GM12878 (cell line): Measurements from ENCODE around the gene EGFR. TPM values are rescaled to one million over a fixed set of nuclear protein-coding genes. Genes with fewer than 3 reads are reported as not detected.

Experiments
- ATAC-seq: fragments of 200-7000 bp; cut with Tn5 transposase; 3 replicates; pipeline ENCODE4 v1.9.1; 2020; ENCODE audit warnings: mild to moderate bottlenecking, moderate library complexity
- BruUV-seq: library from RNA; stranded (reverse); fragments of 400-500 nt; replicated peaks from 2 replicates; lab custom pipeline; 2021; lab: Mats Ljungman, UMichigan
- CTCF ChIA-PET: fragments of 300-600 bp; sonication (Branson Sonifier 250); formaldehyde crosslinking; extraction: SDS; loops from one replicate; lab custom pipeline; 2021; ENCODE audit warnings: inconsistent platforms; lab: Yijun Ruan, JAX
- POLR2A ChIA-PET: fragments of 350-600 bp; formaldehyde crosslinking; extraction: SDS; loops from one replicate; lab custom pipeline; 2021; ENCODE audit warnings: inconsistent platforms; lab: Charles Lee
- RAD21 ChIA-PET: fragments of 300-600 bp; sonication (Branson Sonifier 250); formaldehyde crosslinking; loops from one replicate; lab custom pipeline; 2023; ENCODE audit warnings: antibody characterized with exemption; ENCODE audit not compliant: unreplicated experiment; lab: Charles Lee
- SMC1A ChIA-PET: fragments of 300-600 bp; sonication (Branson Sonifier 250); formaldehyde crosslinking; loops from one replicate; lab custom pipeline; 2023; ENCODE audit not compliant: unreplicated experiment, uncharacterized antibody; lab: Charles Lee
- DNase-seq: peaks from one replicate; pipeline ENCODE4 v3.0.0-alpha.2; 2011; ENCODE audit warnings: low read depth, low spot score
- FAIRE-seq: peaks from 3 replicates; lab custom pipeline; 2011; peaks lifted over from hg19 to GRCh38; lab: Jason Lieb, UNC
- H2AFZ ChIP-seq: 2 replicates; pipeline ENCODE4 v1.6.0; 2011; ENCODE audit warnings: low read depth, low read length, control low read depth; ENCODE audit not compliant: control insufficient read depth
- H3K27ac ChIP-seq: 2 replicates; pipeline ENCODE4 v1.5.1; 2011; ENCODE audit warnings: control low read depth; ENCODE audit not compliant: control insufficient read depth, insufficient read depth
- H3K27me3 ChIP-seq, 2 experiments: replicated peaks in 1 of 2; 2 replicates each; pipeline versions ENCODE4 v1.6.0 to v1.6.1; 2011; ENCODE audit warnings: low read length in 1 of 2; ENCODE audit not compliant: control insufficient read depth in 2 of 2, insufficient read depth in 2 of 2
- H3K36me3 ChIP-seq, 2 experiments: 2 replicates each; pipeline ENCODE4 v1.5.1; 2011; ENCODE audit warnings: low read length in 1 of 2; ENCODE audit not compliant: control insufficient read depth in 2 of 2, insufficient read depth in 2 of 2
- H3K4me1 ChIP-seq: 2 replicates; pipeline ENCODE4 v1.6.1; 2011; ENCODE audit warnings: mild to moderate bottlenecking, low read length, moderate library complexity, mixed read lengths; ENCODE audit not compliant: control insufficient read depth, insufficient read depth
- H3K4me2 ChIP-seq: 2 replicates; pipeline ENCODE4 v1.6.0; 2011; ENCODE audit warnings: control low read depth; ENCODE audit not compliant: control insufficient read depth, insufficient read depth
- H3K4me3 ChIP-seq: fragments of 200-600 bp; sonication (generic); 2 replicates; pipeline ENCODE4 v1.5.1; 2016
- H3K79me2 ChIP-seq: 2 replicates; pipeline ENCODE4 v1.6.0; 2011; ENCODE audit warnings: low read length; ENCODE audit not compliant: control insufficient read depth, insufficient read depth
- H3K9ac ChIP-seq: 2 replicates; pipeline ENCODE4 v1.8.0; 2011; ENCODE audit warnings: low read length, control low read depth, mixed read lengths; ENCODE audit not compliant: control insufficient read depth, insufficient read depth
- H3K9me3 ChIP-seq: replicated peaks from 3 replicates; pipeline ENCODE4 v1.5.1; 2011; ENCODE audit warnings: mild to moderate bottlenecking, low read length; ENCODE audit not compliant: control insufficient read depth, insufficient read depth
- H4K20me1 ChIP-seq: 2 replicates; pipeline ENCODE4 v1.6.0; 2011; ENCODE audit not compliant: control insufficient read depth, insufficient read depth
- CBX5 ChIP-seq: sonication (generic); IDR thresholded peaks from 2 replicates; pipeline ENCODE4 v1.6.1; 2016; ENCODE audit warnings: low read depth, moderate library complexity, mild to moderate bottlenecking, inconsistent platforms
- CREB1 ChIP-seq: IDR thresholded peaks from 2 replicates; pipeline ENCODE4 v1.6.1; 2012; ENCODE audit warnings: low read depth, mild to moderate bottlenecking, inconsistent platforms
- NFYB ChIP-seq: IDR thresholded peaks from 2 replicates; pipeline ENCODE4 v1.6.1; 2011; ENCODE audit warnings: low read depth, mild to moderate bottlenecking, low read length, improper control_type of control experiment, moderate library complexity; ENCODE audit not compliant: insufficient read depth
- RAD21 ChIP-seq: IDR thresholded peaks from 2 replicates; pipeline ENCODE4 v1.6.1; 2011; ENCODE audit warnings: mild to moderate bottlenecking, low read depth, low read length, moderate library complexity; ENCODE audit not compliant: insufficient read depth
- SMAD1 ChIP-seq: fragments of 450-650 bp; IDR thresholded peaks from 2 replicates; pipeline ENCODE4 v1.6.1; 2018; ENCODE audit warnings: mild to moderate bottlenecking, low read depth; ENCODE audit not compliant: partially characterized antibody
- whole genome bisulfite sequencing: methylation state at CpG from one replicate; pipeline ENCODE4 v1.1.6; 2016; ENCODE audit warnings: low lambda C conversion rate; ENCODE audit not compliant: insufficient replicate concordance, insufficient coverage; ENCODE audit errors: missing lambda C conversion rate; 5-methylcytosine and 5-hydroxymethylcytosine counted together
- in situ Hi-C: fragments of 300-500 bp; cut with MboI; formaldehyde crosslinking; loops from 9 replicates; pipeline ENCODE4 v1.14.3; 2018; ENCODE audit warnings: mixed read lengths
- intact Hi-C: fragments of 100-400 bp; cut with micrococcal nuclease; formaldehyde crosslinking; loops from one replicate; pipeline ENCODE4 v1.14.2; 2022; ENCODE audit not compliant: unreplicated experiment
- polyA plus RNA-seq, 11 experiments: library from polyadenylated mRNA; depleted of rRNA in 4 of 11; unstranded in 6 of 11; stranded (reverse) in 5 of 11; fragments of >200 nt; fragmentation: Nextera tagmentation in 4 of 11; fragmentation: Illumina TruSeq in 1 of 11; extraction: Ambion mirVana in 4 of 11; extraction: Trizol in 1 of 11; gene quantifications; 1 replicate in 1 of 11; 2 replicates in 10 of 11; pipeline versions ENCODE4 v1.2.1 to v1.2.3, GENCODE V29; 2011 to 2016; ENCODE audit warnings: inconsistent platforms in 2 of 11, missing spikeins in 2 of 11, low read depth in 1 of 11
- total RNA-seq, 4 experiments: library from RNA; depleted of rRNA in 3 of 4; stranded (reverse); fragments of >200 nt in 3 of 4; fragmentation: Illumina TruSeq in 1 of 4; extraction: Trizol in 1 of 4; gene quantifications; 2 replicates each; pipeline versions ENCODE4 v1.2.1 to v1.2.3, GENCODE V29; 2013 to 2021
- TF ChIP-seq, protein P1 (sequence below): fragments of 450-650 bp; IDR thresholded peaks from 2 replicates; pipeline ENCODE4 v1.6.1; 2018; ENCODE audit warnings: borderline replicate concordance, mild to moderate bottlenecking; ENCODE audit not compliant: partially characterized antibody

Gene EGFR
- total and polyA plus RNA-seq, 10 of the 15 experiments (the other 5 are each of a cell fraction or from before 2014, with no cell fraction given), result 0.01 to 0.31 TPM; not detected in 8

- TF ChIP-seq SMAD1, result no peak
- no peak for TF ChIP-seq CREB1
- TF ChIP-seq CBX5, result no peak
- no peak for TF ChIP-seq RAD21
- TF ChIP-seq, protein P1, sequence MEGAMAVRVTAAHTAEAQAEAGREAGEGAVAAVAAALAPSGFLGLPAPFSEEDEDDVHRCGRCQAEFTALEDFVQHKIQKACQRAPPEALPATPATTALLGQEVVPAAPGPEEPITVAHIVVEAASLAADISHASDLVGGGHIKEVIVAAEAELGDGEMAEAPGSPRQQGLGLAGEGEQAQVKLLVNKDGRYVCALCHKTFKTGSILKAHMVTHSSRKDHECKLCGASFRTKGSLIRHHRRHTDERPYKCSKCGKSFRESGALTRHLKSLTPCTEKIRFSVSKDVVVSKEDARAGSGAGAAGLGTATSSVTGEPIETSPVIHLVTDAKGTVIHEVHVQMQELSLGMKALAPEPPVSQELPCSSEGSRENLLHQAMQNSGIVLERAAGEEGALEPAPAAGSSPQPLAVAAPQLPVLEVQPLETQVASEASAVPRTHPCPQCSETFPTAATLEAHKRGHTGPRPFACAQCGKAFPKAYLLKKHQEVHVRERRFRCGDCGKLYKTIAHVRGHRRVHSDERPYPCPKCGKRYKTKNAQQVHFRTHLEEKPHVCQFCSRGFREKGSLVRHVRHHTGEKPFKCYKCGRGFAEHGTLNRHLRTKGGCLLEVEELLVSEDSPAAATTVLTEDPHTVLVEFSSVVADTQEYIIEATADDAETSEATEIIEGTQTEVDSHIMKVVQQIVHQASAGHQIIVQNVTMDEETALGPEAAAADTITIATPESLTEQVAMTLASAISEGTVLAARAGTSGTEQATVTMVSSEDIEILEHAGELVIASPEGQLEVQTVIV, result no peak
- TF ChIP-seq NFYB, result no peak
- H3K9me3 ChIP-seq, result no peaks in the 10 kb centered on the region
- no peak overlapping the region for H3K4me2 ChIP-seq
- no peak for DNase-seq
- ChIA-PET RAD21 (no interaction called here), CTCF (no interaction called here), SMC1A (interaction anchor here (0.9 to 1.4 kb wide), 3 partner anchors 9 to 32 kb away, joined by 3 to 4 read pairs (median 4); no protein-coding TSS in a partner anchor), POLR2A (no interaction called here)
- ATAC-seq, result no peak
- H3K79me2 ChIP-seq, result no peaks in the 10 kb centered on the region
- no peak overlapping the region for H3K27ac ChIP-seq
- H2AFZ ChIP-seq, result no peak overlapping the region
- BruUV-seq, result no TSS peak
- H3K9ac ChIP-seq, result no peak overlapping the region
- in situ Hi-C loops, result no loop called here
- no peaks in the 10 kb centered on the region for H3K36me3 ChIP-seq
- H3K4me1 ChIP-seq, result no peaks in the 10 kb centered on the region
- no peak overlapping the region for H3K4me3 ChIP-seq
- no peaks in the 10 kb centered on the region for H3K27me3 ChIP-seq
- 0% methylated on average over 1 of the region's 1 CpG for WGBS
- intact Hi-C loops, result no loop called here
- FAIRE-seq, result no peak
- no peaks in the 10 kb centered on the region for H4K20me1 ChIP-seq
These were observed 31.0 kb upstream of the EGFR start for GRCh38 chr7:54987772-54988171.
